Measurements from ENCODE around the gene TMSB10.

DNA sequence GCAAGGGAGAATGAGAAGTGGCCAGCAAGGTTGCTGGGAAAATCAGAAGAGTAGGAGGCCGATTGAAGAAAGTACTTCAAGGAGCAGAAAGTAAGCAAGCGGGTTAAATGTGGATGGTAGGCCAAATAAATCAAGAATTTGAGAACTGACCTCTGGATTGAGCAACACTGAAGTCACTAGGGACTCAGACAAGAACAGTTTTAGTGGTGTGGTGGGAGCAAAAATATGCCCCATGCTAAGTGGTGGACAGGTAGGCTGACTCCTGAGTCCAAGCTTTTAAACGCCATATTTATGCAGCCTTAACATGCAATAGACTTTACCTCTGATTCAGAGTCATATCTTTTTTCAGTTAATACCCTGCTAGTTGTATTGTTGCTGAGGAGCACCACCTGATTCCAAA lies 29.1 kb upstream of the TMSB10 start:
- TF ChIP-seq EZH2 (IDR thresholded peaks at IDR 0.05; ENCODE audit: low read length), result no peak
- TF ChIP-seq, protein P1, sequence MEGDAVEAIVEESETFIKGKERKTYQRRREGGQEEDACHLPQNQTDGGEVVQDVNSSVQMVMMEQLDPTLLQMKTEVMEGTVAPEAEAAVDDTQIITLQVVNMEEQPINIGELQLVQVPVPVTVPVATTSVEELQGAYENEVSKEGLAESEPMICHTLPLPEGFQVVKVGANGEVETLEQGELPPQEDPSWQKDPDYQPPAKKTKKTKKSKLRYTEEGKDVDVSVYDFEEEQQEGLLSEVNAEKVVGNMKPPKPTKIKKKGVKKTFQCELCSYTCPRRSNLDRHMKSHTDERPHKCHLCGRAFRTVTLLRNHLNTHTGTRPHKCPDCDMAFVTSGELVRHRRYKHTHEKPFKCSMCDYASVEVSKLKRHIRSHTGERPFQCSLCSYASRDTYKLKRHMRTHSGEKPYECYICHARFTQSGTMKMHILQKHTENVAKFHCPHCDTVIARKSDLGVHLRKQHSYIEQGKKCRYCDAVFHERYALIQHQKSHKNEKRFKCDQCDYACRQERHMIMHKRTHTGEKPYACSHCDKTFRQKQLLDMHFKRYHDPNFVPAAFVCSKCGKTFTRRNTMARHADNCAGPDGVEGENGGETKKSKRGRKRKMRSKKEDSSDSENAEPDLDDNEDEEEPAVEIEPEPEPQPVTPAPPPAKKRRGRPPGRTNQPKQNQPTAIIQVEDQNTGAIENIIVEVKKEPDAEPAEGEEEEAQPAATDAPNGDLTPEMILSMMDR (optimal IDR thresholded peaks at IDR 0.05 in 1 of 3, IDR thresholded peaks at IDR 0.05 in 1 of 3, conservative IDR thresholded peaks at IDR 0.05 in 1 of 3; ENCODE audit: extremely low read depth in 1 of 3, insufficient read depth in 2 of 3, low read length in 3 of 3), result no peak

All from keratinocyte (primary cell).